Posterior cingulate gyrus (tissue), 11 donors: ENCODE results near the gene PDIA4.
"Not testable (repeated sequence)": the region's sequence is repeated elsewhere in the genome, so short reads cannot be mapped to it uniquely, and the experiment has no call there.

Experiments used
- DNase-seq, 10 donors: peaks; one replicate each; pipeline versions ENCODE4 v3.0.0 to v3.0.0-alpha.2; 2020 to 2021; ENCODE audit warnings: mixed read lengths in 3 of 10
- intact Hi-C: fragments of 100-400 bp; cut with DNase I; formaldehyde crosslinking; loops from one replicate; pipeline ENCODE4 v1.15.1; 2023

Gene PDIA4

DNA sequence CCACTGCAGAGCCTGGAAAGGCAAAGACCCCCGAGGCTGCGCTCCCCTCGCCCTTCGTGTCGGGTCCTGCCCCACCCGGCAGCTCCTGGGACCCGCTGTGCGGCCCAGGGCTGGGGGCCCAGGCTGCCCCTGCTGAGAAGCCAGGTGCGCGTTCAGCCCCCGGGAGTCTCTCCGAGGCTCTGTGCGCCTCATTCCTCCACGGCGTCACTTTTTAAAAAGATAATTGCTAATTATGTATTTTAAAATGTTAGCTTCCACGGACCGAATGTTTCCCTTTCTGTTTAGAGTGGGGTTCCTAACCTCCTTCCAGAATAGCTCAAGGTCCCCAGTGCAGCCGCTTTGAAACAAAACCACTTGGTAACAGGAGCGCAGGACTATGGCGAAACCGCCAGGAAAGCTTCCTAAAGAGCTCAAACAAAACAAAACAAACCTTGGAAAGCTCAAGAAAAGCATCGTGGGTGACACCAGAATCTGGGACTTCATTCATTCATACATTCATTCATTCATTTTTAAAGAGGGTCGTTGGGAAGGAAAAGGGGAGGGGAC, 45.6 kb downstream of the PDIA4 start:
- peak in 3 of 10 donors; percentile 69 to 85 (median 82) for DNase-seq
- intact Hi-C loops = no loop called here

DNA sequence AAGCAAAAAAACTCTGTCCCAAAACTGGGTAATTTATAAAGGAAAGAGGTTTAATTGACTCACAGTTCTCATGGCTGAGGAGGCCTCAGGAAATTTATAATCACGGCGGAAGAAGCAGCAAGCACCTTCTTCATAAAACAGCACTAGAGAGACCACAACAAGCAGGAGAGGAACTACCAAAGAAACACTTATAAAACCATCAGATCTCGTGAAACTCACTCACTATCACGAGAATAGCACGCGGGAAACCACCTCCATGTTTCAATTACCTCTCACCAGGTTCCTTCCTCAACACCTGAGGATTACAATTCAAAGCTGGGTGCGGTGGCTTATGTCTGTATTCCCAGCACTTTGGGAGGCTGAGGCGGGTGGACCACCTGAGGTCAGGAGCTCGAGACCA, 48.5 kb downstream of the PDIA4 start:
- intact Hi-C loops = no loop called here
- peak in 1 of 10 donors; percentile 38 for DNase-seq

DNA sequence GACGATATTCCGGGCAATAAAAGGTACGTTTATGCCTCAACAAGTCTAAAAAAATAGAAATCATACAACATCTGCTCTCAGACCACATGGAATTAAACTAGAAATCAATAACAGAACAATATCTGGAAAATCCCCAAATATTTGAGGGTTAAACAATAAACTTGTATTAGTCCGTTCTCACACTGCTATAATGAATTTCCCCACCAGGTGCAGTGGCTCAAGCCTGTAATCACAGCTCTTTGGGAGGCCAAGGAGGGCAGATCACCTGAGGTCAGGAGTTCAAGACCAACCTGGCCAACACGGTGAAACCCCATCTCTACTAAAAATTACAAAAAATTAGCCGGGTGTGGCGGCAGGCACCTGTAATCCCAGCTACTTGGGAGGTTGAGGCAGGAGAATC, 49.2 kb downstream of the PDIA4 start:
- intact Hi-C loops = not testable (repeated sequence)

DNA sequence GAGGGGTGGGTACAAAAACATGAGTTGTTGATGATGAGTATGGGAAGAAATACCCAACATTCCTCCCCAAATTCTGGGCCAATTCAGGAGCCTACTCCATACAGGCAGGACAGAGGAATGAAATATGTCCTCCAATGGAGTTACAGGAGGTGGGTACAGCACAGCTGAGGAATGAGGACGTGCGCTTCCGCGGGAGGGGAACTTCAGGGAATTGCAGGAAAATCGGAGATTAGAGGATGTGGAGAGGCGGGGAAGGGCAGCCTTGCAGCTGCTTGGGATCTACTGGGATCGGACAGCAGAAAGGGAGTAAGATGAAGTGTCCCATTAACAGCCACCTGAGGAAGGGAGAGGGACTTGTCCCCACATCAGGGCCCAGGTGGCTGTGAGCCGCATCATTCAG, 50.2 kb downstream of the PDIA4 start:
- peak in 2 of 10 donors; percentile 8 to 42 for DNase-seq
- intact Hi-C loops = no loop called here

More for the DNA sequence above, 49.2 kb downstream of the PDIA4 start:
- peak in 2 of 10 donors; percentile 0 to 38 for DNase-seq

DNA sequence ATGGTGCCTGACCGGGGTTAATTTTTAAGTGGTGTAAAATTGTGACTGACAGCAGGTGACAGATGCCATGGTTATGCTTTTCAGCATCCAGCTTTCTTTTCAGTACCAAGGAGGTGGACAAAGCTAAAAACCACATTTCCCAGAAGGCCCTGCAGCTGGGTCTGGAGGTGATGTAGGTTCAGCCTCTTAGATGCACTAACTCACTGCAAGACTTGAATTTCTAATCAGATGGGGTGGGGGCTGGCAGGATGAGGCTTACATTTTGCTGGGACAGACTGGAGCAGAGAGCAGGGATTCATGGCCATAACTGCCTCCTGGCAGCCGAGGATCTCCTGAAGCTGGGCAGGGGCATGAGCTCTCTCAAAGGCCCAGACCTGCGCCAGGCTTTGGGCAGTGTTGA, 52.4 kb downstream of the PDIA4 start:
- DNase-seq = peak in 2 of 10 donors; percentile 25 to 71
- intact Hi-C loops = no loop called here

DNA sequence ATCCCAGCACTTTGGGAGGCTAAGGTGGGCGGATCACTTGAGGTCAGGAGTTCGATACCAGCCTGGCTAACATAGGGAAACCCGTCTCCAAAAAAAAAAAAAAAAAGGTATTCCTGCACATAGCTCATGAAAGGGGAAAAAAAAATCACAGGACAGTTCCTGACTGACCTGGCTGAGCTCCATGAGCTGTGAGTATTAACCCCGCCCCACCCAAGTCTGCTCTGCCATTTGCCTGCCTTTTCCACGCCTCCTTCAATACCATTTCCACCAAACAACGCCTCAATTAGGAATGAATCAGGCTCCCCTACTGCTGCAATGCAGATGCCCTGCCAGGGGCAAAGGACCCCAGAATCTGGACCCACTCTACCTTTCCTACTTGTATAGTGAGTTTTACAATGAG, 55.0 kb downstream of the PDIA4 start:
- intact Hi-C loops = no loop called here
- DNase-seq = peak in 1 of 10 donors; percentile 19

DNA sequence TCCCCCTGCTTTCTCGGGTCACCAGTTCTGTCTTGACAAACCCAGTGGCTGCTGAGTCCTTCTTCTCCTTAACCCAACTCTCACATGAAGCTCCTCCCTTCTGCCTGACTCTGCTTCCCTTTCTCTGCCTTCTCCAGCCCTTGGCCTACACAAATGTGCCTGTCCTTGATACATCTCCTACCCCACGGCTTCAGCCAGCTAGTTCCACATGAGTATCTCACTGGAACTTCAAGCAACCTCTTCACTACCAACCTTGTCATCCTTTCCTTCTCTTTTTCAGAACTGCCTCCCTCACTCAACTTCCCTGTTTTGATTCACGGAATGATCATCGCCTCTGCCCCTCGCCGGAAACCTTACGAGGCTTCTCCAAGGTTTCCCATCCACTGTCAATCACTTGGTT, 55.9 kb downstream of the PDIA4 start:
- intact Hi-C loops = no loop called here
- peak in 1 of 10 donors; percentile 13 for DNase-seq

DNA sequence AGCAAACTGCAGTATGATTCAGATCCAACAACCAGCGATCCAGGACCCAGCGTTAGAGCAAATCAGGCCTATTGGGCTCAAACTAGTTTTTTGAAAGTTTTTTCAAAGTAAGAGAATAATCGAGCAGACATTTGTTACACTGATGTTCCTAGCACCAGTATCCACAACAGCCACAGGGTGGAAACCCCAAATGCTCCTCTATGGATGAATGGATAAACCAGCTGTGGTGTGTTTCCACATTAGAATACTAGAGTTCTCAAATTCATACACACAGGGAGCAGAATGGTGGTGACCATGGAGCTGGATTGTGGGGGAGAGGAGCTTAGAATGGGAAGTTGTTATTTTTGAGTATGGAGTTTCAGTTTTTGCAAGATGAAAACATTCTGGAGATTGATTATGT, 60.7 kb downstream of the PDIA4 start:
- no peak for DNase-seq
- intact Hi-C loops = no loop called here

DNA sequence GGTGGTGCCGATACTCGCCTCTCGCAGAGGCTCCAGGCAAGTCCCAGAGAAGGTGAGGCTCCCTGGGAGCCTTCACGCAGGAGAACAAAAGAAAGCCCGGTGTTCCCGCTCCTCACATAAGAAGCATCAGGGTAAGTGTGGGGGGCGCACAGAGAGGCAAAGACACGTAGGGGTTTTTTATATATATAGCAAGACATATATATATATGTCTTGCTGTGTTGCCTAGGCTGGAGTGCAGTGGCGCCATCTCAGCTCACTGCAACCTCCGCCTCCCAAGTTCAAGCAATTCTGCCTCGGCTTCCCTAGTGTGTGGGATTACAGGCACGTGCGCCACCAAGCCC, 61.3 kb downstream of the PDIA4 start:
- intact Hi-C loops = no loop called here
- DNase-seq = no peak

DNA sequence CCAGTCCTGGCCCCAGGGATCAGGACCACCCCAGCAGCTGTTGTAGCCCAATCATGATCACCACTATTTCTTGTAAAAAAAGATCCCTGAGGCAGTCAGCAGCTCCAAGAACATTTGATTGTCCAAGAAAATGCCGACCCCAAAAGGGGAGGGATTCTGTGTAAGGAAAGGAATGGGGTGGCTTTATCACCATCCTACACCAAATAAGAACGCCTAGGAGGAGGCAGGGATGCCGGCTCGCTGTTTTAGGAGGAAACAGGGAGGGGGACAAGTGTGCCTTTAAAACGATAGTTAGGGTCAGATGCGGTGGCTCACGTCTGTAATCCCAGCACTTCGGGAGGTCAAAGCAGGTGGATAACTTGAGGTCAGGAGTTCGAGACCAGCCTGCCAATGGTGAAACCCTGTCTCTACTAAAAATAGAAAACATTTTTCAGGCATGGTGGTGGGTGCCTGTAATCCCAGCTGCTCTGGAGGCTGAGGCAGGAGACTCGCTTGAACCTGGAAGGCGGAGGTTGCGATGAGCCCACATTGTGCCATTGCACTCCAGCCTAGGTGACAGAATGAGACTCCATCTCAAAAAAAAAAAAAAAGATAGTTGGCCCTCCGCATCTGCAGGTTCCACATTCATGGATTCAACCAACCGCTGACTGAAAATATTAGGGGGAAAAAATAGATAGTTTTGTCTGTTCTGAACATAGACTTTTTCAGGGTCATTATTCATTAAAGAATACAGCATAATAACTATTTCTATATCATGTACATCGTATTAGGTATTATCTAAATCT, 63.6 kb downstream of the PDIA4 start:
- peak in 2 of 10 donors; percentile 10 to 28 for DNase-seq
- intact Hi-C loops = loop anchor here (2.0 to 5.0 kb wide), 3 partner anchors 22 to 702 kb away; partner anchors contain the start of gene EZH2

DNA sequence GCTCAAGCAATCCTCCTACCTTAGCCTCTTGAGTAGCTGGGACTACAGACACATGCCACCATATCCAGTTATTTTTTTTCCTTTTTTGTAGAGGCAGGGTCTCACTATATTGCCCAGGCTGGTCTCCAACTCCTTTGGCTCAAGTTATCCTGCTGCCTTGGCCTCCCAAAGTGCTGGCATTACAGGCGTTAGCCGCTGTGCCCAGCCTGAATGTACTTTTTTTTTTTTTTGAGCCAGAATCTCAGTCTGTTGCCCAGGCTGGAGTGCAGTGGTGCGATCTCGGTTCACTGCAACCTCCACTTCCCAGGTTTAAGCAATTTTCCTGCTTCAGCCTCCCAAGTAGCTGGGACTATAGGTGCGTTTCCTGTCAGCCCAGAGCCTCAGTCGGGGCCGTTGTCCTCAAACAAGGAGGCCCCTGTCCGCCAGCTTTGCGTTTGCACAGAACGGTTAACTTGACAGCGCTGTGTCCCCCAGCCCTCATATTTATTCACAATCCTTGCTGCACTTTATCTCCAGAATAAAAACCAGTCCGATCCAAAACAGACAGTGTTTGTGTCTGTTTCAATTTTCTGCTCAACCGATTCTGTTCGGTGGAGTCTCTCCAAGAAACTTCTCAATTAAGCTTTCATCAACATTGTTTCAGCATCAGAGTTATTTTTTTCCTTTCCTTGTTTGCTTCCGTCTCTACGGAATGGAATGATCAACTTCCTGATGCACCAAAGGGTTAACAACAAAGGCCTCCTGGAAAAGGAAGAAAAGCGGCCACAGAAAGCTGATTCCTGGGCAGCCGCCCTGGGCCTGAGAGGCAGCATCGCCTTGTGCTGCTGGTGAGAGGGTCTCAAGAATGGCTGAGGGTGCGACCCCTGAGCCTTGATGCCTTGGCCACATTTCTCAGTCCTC, 64.5 kb downstream of the PDIA4 start:
- intact Hi-C loops = loop anchor here (2.0 to 5.0 kb wide), 3 partner anchors 23 to 702 kb away; partner anchors contain the start of gene EZH2
- peak in 5 of 10 donors; percentile 19 to 81 (median 70) for DNase-seq

DNA sequence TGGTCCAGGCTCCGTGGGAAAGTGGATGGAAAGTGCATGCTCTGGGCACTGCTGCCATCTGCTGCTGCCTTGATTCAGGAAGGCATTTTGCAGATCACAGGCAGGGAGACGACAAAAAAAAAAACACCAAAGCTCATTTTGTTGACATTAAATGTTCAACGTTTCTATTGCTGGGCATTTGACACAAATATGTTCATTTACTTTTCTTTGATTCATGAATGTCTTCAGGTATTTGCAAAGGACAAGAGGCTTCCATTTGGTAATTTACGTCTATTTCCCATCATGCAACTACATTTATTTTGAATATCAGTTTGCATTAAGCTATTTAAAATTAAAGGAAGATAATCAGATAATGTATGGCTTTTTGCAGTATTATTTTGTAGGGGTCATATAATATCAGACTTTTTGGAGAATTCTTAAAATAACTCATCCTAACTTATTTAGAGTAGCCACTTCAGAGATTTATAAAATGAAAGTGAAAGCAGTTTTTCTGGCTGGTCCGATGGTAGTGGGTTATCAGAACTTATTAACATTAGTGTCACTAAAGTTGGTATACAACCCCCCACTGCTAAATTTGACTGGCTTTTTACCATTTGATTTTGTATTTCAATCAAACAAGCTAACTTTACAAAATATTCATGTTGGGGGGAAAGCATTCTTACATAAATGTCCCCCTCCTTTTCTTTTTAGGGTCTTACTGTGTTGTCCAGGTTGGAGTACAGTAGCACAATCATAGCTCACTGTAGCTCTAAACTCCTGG, 65.3 kb downstream of the PDIA4 start:
- intact Hi-C loops = loop anchor here (1.0 to 5.0 kb wide), 5 partner anchors 22 to 701 kb away; partner anchors contain the start of gene EZH2
- DNase-seq = peak; percentile 60 to 96 (median 74)

DNA sequence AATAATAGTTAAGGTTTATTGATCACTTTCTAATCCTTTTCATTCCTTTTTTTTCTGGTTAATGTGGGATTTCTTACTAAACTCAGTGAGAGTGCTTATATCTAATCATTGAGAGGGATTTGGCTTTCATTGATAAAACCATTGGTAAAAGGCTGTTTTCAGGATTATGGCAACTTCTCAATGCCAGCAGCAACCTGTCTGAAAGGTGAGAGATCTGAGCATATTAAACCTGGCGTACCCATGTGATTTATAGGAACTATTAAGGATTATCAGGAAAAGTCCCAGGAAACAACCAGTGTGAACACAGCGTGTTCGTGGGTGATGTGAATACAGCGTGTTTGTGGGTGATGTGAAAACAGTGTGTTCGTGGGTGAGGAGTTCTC, 65.9 kb downstream of the PDIA4 start:
- intact Hi-C loops = loop anchor here (1.0 to 5.0 kb wide), 5 partner anchors 21 to 700 kb away; partner anchors contain the start of gene EZH2
- DNase-seq = no peak

DNA sequence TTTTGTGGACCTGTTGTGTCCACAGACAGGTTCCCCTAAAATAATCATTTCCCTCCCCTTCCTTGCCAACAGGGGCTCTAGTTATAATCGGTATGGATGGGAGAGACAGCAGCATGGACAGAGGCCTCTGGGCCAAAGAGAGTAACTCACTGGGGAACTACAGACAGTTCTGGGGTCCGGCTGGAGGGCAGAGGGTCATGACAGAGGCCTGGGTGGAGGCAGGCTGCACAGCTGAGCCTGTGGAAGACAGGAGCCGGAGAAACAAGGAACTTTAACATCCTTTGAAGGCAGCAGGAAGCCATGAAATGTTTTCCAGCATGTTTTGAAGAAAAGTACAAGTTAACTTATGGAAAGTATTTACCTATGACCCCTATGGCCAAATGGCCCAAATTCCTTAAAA, 68.6 kb downstream of the PDIA4 start:
- intact Hi-C loops = loop anchor here (5.0 to 10.0 kb wide), 3 partner anchors 77 to 697 kb away; partner anchors contain the start of gene EZH2
- DNase-seq = peak in 2 of 10 donors; percentile 10 to 55

DNA sequence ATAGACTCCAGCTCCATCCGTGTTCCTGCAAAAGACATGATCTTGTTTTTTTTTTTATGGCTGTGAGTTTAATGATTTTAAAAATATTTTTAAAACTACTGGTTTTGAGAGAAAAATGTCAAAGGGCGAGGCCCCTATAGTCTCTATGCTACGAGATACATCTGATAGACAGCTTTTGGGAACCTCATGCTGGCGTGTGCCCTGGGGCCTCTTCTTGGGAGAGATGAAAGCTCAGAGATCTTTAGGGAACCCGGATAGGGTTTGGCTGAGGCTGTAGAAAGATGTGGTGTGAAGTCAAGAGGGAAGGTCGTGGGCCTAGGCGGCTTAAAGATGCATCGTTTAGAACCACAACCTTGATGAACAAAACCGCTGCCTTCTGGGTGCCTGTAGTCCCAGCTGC, 70.2 kb downstream of the PDIA4 start:
- intact Hi-C loops = loop anchor here (10.0 kb wide), 1 partner anchor 253 kb away; no protein-coding TSS in a partner anchor
- DNase-seq = peak in 2 of 10 donors; percentile 8 to 12

DNA sequence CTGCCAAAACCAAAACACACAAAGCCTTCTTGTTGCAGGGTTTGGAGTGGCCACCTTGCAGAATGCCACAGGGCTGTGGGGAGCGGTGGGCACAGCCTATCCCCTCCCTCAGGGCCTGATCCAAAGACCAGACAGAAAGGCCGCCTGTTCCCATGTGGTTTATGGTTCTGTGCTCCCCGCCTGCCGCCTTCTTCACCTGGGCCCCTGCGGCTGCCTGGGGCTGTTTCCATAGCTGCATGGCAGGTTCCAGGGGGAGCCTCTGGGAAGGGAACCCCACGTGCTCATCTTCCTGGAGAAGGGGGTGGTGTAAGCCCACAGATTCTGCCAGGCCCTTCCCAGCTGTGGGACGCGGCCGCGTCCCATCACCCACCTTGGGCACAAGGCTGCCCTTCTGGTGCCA, 73.5 kb downstream of the PDIA4 start:
- intact Hi-C loops = loop anchor here (10.0 kb wide), 1 partner anchor 250 kb away; no protein-coding TSS in a partner anchor
- peak in 2 of 10 donors; percentile 41 to 43 for DNase-seq

DNA sequence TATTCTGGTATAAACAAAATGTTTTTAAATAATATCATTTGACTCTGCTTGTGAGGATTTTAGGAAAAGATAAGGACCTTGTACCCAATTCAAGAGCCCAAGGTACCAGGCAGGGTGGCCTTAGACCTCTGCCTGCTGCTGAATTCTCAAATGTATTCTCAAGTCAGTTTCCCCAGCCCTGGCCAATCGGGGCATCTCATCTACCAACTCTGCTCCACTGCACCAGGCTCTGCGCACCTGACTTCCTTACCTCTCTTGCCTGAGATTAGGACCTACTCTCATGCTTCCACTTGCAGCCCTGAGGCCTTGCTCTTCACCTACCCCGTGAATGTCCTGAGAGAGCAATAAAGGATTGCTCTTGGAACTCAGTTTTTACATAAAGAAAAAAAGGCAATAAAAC, 74.6 kb downstream of the PDIA4 start:
- intact Hi-C loops = loop anchor here (10.0 kb wide), 1 partner anchor 249 kb away; no protein-coding TSS in a partner anchor
- peak in 2 of 10 donors; percentile 10 to 51 for DNase-seq
